Measurements from ENCODE around the gene SELENOV.

Gene SELENOV

DNA sequence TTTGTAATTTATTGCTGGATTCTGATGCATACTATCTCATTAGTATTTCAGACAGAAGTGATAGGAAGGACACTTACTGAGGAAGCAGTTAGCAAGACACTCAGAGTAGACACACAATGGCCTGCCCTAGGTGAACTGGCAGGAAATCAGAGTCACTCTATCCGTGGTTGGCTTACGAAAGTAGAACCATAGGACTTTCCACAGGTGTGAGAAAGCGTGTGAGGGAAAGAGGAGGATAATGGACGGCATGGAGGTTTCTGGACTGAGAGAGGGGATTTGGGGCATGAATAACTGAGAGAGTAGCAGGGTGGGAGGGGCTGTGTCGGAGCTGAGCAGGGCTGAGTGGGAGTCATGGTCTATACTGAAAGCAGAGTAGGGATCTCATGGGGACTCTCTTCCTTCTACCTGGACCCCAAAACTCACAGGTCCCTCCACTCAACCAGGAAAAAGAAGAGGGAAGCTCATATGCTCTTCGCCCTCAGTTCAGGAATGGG, 43.7 kb downstream of the SELENOV start:
- no peak for DNase-seq (ENCODE audit: low spot score)

DNA sequence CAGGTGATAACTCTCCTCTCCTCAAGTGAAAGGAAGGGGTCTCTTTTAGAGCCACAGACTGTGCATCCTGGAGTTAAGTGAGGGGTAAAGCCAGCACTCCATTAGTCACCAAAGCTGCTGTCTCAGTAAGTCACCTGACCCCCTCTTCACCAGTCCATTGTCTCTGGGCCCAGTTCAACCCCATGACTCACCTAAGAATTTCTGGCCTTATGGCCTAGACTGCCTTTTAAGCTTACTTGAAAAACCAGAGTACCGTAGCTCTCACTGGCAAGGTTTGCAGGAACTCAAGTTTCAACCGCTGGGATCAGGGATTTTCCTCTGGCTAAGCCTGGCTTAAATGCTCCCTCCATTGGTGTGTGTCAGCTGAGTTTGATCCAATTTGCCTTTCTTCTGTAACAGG, 48.5 kb downstream of the SELENOV start:
- no peak for DNase-seq (ENCODE audit: low spot score)

DNA sequence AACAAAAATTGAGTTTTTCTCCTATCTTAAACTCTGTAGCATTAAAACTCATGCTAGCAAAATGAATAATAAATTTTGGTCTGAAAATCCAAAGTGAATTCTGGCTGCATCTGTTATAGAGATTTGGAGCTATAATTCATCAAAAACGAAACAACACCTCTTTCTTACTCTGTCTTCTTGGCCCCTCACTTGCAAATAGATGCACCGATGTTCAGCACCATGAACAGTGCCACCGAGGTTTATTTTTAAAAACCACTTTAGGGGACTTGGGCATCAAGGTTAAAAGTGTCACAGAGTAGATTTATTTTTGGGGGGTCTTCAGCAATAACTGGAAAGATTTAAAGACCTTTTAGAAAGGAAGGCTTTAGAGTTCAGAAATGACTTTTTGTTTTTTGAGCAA, 51.1 kb downstream of the SELENOV start:
- no peak for DNase-seq (ENCODE audit: low spot score)

DNA sequence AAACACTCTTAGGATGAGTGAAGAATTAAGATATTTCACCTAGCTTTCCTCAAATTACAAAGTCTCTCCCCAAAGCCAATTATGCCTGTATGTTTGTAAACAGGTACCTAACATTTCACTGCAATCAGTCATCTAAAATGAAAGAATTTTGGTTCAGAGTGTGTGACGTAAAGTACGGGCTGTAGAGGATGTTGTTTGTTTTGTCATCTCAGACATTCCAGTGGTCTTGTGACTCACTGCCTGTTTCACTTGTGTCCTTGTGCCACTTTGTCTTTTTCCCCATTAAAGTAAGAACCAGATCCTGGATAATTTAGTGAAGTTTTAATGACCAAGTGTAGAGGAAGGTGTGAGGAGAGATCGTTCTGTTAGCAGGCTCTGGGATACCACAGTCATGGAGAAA, 53.7 kb downstream of the SELENOV start:
- peak; percentile 4 for DNase-seq (ENCODE audit: low spot score)
